ENCODE results near the gene TWF2. TPM values are rescaled to one million over a fixed set of nuclear protein-coding genes. Genes with fewer than 3 reads are reported as not detected.

Gene TWF2
- total RNA-seq, 6 donors from 2014 or later: 31.9 to 83.5 (median 66.6) TPM

DNA sequence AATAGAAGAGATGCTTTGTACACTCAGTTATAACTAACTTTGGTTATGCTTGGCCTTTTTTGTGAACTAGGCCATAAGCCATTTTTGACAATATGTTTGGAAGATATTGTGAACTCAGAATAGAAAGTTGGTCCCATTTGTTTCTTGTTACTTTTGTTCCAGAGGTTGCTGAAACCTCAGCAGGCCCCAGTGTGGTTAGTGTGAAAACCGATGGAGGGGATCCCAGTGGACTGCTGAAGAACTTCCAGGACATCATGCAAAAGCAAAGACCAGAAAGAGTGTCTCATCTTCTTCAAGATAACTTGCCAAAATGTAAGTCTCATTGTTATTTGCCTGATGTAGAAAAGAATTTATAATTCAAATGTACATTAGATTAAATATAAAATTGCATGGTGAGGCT lies 35.3 kb downstream of the TWF2 start:
- no peak for ATAC-seq (ENCODE audit: low FRiP score in 2 of 2)
- peaks cover 55 to 77% (median 59%) of the 10 kb centered on the region in 4 donors for H3K36me3 ChIP-seq
- peaks cover 22 to 70% (median 44%) of the 10 kb centered on the region in 4 donors for H3K4me1 ChIP-seq

GRCh38 chr3:52202384-52203077 lies 36.4 kb downstream of the TWF2 start:
- WGBS, 2 donors: 76 to 80% methylated on average over 4 of the region's 4 CpGs
- Histone ChIP-seq H3K4me1 (peaks cover 27 to 76% (median 48%) of the 10 kb centered on the region in 4 donors), H3K27ac (peak overlapping the region; percentile 9 to 98 (median 39))

More for the DNA sequence above, 35.3 kb downstream of the TWF2 start:
- Histone ChIP-seq H3K9me3 (no peaks in the 10 kb centered on the region), H3K27me3 (no peaks in the 10 kb centered on the region), H3K4me3 (no peak overlapping the region), H3K27ac (peak overlapping the region in 1 of 4 donors; percentile 98)
- 75 to 90% methylated on average over 1 of the region's 1 CpG for WGBS, 2 donors
- TF ChIP-seq EP300 (IDR thresholded peaks at IDR 0.05) (no peak), CTCF (IDR thresholded peaks at IDR 0.05) (no peak), POLR2AphosphoS5 (IDR thresholded peaks at IDR 0.05) (no peak), POLR2A (IDR thresholded peaks at IDR 0.05) (no peak)
- no peak for DNase-seq

DNA sequence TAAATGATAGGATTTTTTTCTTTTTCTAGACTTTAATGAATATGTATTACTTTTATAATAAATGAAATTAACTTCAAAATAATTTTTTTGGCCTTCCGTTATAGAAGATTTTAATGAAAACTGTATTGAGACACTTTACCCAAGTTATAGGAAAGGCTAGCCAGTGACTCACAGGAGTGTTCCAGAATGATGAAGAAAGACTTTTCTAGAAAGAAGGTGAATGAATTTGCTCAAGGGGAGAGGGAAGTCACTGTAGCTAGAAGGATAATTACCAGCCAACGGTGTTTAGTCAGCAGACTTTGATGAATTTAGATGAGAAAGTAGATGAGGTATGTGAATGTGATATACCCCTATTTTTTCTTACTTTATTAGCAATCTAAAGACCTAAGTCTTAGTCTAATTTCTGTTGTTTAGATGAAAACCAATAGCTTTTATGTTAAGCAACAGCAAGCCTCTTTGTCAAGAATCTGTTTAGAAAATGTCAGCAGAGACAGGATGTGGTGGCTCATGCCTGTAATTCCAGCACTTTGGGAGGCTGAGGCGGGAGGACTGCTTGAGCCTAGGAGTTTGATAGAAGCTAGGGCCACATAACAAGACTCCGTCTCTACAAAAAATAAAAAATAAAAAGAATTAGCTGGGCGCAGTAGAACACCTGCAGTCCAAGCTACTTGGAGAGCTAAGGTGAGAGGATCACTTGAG lies 37.8 kb downstream of the TWF2 start:
- TF ChIP-seq CTCF (IDR thresholded peaks at IDR 0.05) (no peak), POLR2AphosphoS5 (IDR thresholded peaks at IDR 0.05) (no peak), POLR2A (IDR thresholded peaks at IDR 0.05) (no peak), EP300 (IDR thresholded peaks at IDR 0.05) (no peak)
- Histone ChIP-seq H3K4me3 (no peak overlapping the region), H3K27ac (peak overlapping the region in 3 of 4 donors; percentile 8 to 98 (median 66)), H3K36me3 (peaks cover 34 to 52% (median 38%) of the 10 kb centered on the region in 4 donors), H3K27me3 (no peaks in the 10 kb centered on the region), H3K4me1 (peaks cover 41 to 87% (median 60%) of the 10 kb centered on the region in 4 donors), H3K9me3 (no peaks in the 10 kb centered on the region)
- peak in 1 of 2 donors; percentile 67 for DNase-seq
- ATAC-seq (ENCODE audit: low FRiP score in 2 of 2): no peak
- WGBS, 2 donors: 70 to 72% methylated on average over 5 of the region's 5 CpGs

More at GRCh38 chr3:52202384-52203077, 36.4 kb downstream of the TWF2 start:
- Histone ChIP-seq H3K27me3 (no peaks in the 10 kb centered on the region), H3K36me3 (peaks cover 44 to 66% (median 48%) of the 10 kb centered on the region in 4 donors), H3K9me3 (no peaks in the 10 kb centered on the region), H3K4me3 (no peak overlapping the region)
- TF ChIP-seq POLR2A (IDR thresholded peaks at IDR 0.05) (no peak), POLR2AphosphoS5 (IDR thresholded peaks at IDR 0.05) (no peak), CTCF (IDR thresholded peaks at IDR 0.05) (no peak), EP300 (IDR thresholded peaks at IDR 0.05) (no peak)
- ATAC-seq (ENCODE audit: low FRiP score in 2 of 2) (no peak), DNase-seq (no peak)

- H3K4me3 ChIP-seq: peak overlapping the region; percentile 88 to 96 (median 92)
- ATAC-seq (ENCODE audit: low FRiP score in 2 of 2): no peak
- peaks cover 60 to 87% (median 75%) of the 10 kb centered on the region in 4 donors for H3K4me1 ChIP-seq
- H3K36me3 ChIP-seq: peaks cover 15 to 30% (median 17%) of the 10 kb centered on the region in 4 donors
- no peaks in the 10 kb centered on the region for H3K9me3 ChIP-seq
- no peak for DNase-seq
- TF ChIP-seq POLR2A (IDR thresholded peaks at IDR 0.05) (no peak), POLR2AphosphoS5 (IDR thresholded peaks at IDR 0.05) (no peak), EP300 (IDR thresholded peaks at IDR 0.05) (no peak), CTCF (IDR thresholded peaks at IDR 0.05) (no peak)
- WGBS, 2 donors: 28 to 36% methylated on average over 14 of the region's 14 CpGs
- H3K27me3 ChIP-seq: no peaks in the 10 kb centered on the region
- peak overlapping the region; percentile 89 to 98 (median 93) for H3K27ac ChIP-seq
These were observed 40.0 kb downstream of the TWF2 start for GRCh38 chr3:52198643-52199608.

Data from upper lobe of left lung (tissue), 6 donors.